Upper lobe of right lung (tissue), 1 donor: ENCODE results near the gene ABCC1. TPM values are rescaled to one million over a fixed set of nuclear protein-coding genes. Genes with fewer than 3 reads are reported as not detected.

Experiments used
- ATAC-seq: fragments of 200-7000 bp; cut with Tn5 transposase; one replicate; pipeline ENCODE4 v1.9.1; 2020; ENCODE audit warnings: mild to moderate bottlenecking, moderate library complexity
- DNase-seq: peaks from one replicate; pipeline ENCODE4 v3.0.0-alpha.2; 2020
- H3K27ac ChIP-seq: fragments of 200-600 bp; one replicate; pipeline ENCODE4 v1.8.0; 2022
- H3K27me3 ChIP-seq: fragments of 200-600 bp; one replicate; pipeline ENCODE4 v1.8.0; 2022; ENCODE audit warnings: mild to moderate bottlenecking
- H3K36me3 ChIP-seq: fragments of 200-600 bp; one replicate; pipeline ENCODE4 v1.8.0; 2022
- H3K4me1 ChIP-seq: fragments of 200-600 bp; one replicate; pipeline ENCODE4 v1.8.0; 2022
- H3K4me3 ChIP-seq: fragments of 200-600 bp; one replicate; pipeline ENCODE4 v1.8.0; 2022; ENCODE audit warnings: mild to moderate bottlenecking
- H3K9me3 ChIP-seq: fragments of 200-600 bp; one replicate; pipeline ENCODE4 v1.8.0; 2022
- intact Hi-C: fragments of 100-400 bp; cut with DNase I; formaldehyde crosslinking; loops from one replicate; pipeline ENCODE4 v1.11.0; 2022
- total RNA-seq: library from RNA; stranded (reverse); fragmentation: NEBNext Ultra II Directional; extraction: Animal tissue kit (Norgen Biotek cat#: 25700); gene quantifications from one replicate; pipeline ENCODE4 v1.2.1, GENCODE V29; 2021
- TF ChIP-seq, protein P1 (sequence below): fragments of 200-600 bp; IDR thresholded peaks from one replicate; pipeline ENCODE4 v1.8.0; 2022; ENCODE audit warnings: antibody characterized with exemption
- donor health status: DM: no; HTN: yes; CAD: no; lungs with severe emphysema.

Gene ABCC1
- total RNA-seq, 1 donor from 2014 or later, result 50.6 TPM

DNA sequence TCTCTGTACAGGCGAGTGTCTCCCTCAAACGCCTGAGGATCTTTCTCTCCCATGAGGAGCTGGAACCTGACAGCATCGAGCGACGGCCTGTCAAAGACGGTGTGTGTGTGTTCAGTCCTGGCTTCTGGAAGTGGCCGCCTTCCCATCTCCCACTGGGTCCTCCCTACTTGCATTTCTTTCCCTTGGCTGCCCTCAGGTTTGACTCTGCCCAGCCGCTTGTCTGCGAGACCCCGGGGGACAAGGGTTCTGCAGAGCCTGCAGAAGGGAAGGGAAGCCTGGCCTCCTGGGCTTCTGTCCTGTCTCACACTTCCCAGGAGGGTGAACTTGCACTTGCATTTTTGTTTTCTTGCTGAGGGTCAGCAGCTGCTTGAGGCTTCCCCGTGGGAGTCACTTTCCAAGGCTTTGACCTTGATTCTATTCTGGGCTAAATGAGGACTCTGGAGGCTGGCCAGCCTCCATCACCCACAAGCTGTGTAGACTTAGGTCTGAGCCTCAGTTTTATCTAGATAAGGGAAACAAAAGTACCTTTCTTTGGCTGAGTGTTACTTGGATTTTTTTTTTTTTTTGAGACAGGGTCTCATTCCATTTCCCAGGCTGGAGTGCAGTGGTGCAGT, 122.3 kb downstream of the ABCC1 start:
- DNase-seq (no peak), ATAC-seq (no peak)
- Histone ChIP-seq H3K36me3 (peaks cover 36% of the 10 kb centered on the region), H3K9me3 (no peaks in the 10 kb centered on the region), H3K4me1 (peaks cover 21% of the 10 kb centered on the region), H3K27me3 (no peaks in the 10 kb centered on the region), H3K4me3 (no peak overlapping the region), H3K27ac (no peak overlapping the region)
- TF ChIP-seq, protein P1, sequence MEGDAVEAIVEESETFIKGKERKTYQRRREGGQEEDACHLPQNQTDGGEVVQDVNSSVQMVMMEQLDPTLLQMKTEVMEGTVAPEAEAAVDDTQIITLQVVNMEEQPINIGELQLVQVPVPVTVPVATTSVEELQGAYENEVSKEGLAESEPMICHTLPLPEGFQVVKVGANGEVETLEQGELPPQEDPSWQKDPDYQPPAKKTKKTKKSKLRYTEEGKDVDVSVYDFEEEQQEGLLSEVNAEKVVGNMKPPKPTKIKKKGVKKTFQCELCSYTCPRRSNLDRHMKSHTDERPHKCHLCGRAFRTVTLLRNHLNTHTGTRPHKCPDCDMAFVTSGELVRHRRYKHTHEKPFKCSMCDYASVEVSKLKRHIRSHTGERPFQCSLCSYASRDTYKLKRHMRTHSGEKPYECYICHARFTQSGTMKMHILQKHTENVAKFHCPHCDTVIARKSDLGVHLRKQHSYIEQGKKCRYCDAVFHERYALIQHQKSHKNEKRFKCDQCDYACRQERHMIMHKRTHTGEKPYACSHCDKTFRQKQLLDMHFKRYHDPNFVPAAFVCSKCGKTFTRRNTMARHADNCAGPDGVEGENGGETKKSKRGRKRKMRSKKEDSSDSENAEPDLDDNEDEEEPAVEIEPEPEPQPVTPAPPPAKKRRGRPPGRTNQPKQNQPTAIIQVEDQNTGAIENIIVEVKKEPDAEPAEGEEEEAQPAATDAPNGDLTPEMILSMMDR, result no peak
- intact Hi-C loops, result no loop called here

DNA sequence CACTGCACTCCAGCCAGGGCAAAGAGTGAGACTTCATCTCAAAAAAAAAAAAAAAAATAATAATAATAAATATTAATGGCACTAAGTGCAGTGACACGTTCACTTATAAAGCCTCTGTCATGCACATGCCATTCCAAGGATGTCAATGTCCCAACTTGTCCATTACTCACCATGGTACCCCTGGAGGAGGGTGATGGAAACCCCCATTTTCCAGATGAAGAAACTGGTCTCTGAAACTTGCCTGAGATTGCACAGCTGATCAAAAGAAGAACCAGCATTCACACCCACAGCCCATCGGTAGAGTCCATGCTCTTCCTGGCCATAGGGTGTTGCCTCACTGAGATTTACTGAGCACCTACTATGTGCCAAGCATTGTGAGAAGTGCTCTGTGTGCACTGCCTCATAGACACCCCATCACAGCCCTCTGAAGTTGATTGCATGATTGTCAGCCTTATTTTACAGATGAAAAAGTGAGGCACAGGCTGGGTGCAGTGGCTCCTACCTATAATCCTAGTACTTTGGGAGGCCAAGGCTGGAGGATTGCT, 123.7 kb downstream of the ABCC1 start:
- ATAC-seq (no peak), DNase-seq (no peak)
- Histone ChIP-seq H3K27me3 (no peaks in the 10 kb centered on the region), H3K4me1 (peaks cover 21% of the 10 kb centered on the region), H3K4me3 (no peak overlapping the region), H3K27ac (no peak overlapping the region), H3K9me3 (no peaks in the 10 kb centered on the region), H3K36me3 (peaks cover 48% of the 10 kb centered on the region)
- intact Hi-C loops, result no loop called here
- TF ChIP-seq, protein P1, result no peak

DNA sequence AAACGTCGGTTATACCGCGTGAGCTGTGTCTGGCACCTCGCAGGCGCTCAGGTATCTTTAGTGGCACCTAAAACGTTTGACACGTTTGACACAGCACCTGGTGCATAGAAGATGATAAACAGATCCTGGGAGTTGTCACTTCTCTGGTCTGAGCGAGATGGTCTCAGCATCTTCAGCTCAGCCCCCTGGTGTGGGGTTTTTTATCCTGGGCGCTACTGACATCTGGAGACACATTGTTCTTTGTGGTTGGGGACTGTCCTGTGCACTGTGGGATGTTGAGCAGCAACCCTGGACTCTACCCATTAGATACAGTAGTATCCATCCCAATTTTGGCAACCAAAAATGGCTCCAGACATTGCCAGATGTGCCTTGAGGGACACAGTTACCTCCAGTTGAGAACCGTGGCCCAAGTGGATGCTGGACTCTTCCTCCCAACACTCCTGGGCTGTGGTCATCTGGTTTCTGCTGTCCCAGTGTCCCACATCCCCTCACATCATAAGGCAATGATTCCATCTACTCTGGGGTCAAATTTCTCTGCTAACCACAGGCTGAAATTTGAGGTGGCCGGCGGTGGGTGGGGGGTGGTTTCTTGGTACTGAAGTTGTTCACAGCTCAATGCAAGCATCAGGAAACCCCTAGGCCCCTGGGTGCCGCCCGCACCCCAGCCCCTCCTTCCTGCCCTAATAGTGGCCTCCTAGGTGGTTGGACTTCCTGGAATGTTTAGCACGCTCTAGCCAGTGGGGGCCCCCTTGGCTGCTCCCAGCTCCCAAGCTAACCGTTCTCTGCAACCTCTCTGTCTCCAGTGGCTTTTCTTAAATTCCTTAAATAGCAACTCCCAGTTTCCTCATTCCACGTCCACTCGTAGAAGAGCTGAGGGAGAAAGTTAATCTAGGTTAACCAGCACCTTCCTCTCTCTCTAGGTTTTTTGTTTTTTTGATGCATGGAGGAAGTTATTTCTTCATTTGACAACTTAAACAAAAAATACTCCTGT, 124.8 kb downstream of the ABCC1 start:
- peaks cover 21% of the 10 kb centered on the region for H3K4me1 ChIP-seq
- peaks cover 48% of the 10 kb centered on the region for H3K36me3 ChIP-seq
- peak; percentile 84 for ATAC-seq
- H3K9me3 ChIP-seq, result no peaks in the 10 kb centered on the region
- peak overlapping the region; percentile 49 for H3K27ac ChIP-seq
- intact Hi-C loops, result no loop called here
- H3K27me3 ChIP-seq, result no peaks in the 10 kb centered on the region
- no peak overlapping the region for H3K4me3 ChIP-seq
- TF ChIP-seq, protein P1, result peak; percentile 11
- peak; percentile 77 for DNase-seq

DNA sequence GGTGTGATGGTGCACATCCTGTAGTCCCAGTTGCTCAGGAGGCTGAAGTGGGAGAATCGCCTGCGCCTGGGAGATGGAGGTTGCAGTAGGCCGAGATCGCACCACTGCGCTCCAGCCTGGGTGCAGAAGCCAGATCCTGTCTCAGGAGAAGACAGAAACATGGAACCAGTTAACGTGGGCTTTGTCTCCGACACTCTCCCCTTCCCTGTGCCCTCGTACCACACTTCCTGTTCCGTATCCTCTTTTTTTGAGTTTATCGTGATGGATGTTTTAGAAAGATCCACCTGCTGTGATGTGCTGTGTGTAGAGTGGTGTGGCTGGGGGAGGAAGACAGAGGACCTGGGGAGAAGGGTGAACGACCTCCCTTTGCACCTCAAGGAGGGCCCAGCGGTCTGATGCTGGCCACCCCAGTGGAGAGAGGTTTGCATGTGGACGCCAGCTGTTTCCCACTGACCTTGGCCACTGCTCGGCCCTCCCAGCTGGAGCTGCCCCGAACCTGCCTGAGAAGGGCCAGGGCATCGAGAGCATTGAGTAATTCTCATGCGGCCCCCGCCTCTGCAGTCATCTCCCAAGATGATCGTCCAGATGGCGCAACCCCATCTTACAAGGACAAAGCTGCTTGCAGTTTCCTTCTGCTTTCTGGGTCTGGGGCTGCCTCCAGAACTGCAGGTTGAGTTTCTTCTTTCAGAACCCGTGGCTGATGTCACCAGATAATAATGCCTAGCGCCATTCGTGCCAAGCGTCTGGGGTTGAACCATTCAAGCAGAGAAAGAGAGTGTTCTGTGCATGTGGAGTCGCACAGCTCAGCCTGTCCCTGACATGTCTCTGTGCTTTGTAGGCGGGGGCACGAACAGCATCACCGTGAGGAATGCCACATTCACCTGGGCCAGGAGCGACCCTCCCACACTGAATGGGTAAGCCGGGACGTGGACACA, 126.3 kb downstream of the ABCC1 start:
- Histone ChIP-seq H3K27me3 (no peaks in the 10 kb centered on the region), H3K9me3 (no peaks in the 10 kb centered on the region), H3K27ac (peak overlapping the region; percentile 49), H3K36me3 (peaks cover 59% of the 10 kb centered on the region), H3K4me3 (no peak overlapping the region), H3K4me1 (peaks cover 21% of the 10 kb centered on the region)
- ATAC-seq, result peak; percentile 75
- DNase-seq, result peak; percentile 82
- TF ChIP-seq, protein P1, result no peak
- intact Hi-C loops, result no loop called here

DNA sequence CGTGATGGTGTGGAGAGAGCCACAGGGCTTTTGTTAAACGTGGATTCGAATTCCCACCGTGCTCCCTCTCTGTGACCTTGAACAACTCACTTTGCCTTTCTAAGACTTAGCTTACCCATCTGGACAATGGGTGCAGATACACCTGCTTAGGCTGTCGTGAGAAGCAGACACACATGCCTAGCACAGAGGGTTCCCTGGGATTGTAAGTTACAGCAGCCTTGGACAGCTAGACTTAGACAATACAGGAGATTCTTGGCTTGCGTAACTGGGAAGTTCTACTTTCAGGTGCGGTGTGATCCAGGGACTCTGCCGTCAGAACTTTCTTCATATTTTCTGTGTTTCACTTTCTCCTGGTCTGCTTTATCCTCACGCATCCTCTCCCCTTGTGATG, 127.0 kb downstream of the ABCC1 start:
- Histone ChIP-seq H3K27ac (peak overlapping the region; percentile 18), H3K36me3 (peaks cover 58% of the 10 kb centered on the region), H3K4me3 (no peak overlapping the region), H3K27me3 (no peaks in the 10 kb centered on the region), H3K4me1 (peaks cover 21% of the 10 kb centered on the region), H3K9me3 (no peaks in the 10 kb centered on the region)
- intact Hi-C loops, result no loop called here
- TF ChIP-seq, protein P1, result no peak
- ATAC-seq, result no peak
- DNase-seq, result no peak
